Stomach (tissue), 9 donors: ENCODE data around the gene HDGF. TPM values are rescaled to one million over a fixed set of nuclear protein-coding genes. Genes with fewer than 3 reads are reported as not detected.
A peak's percentile ranks its signal among the peaks of the same experiment; 100 is the strongest.

Experiments used
- DNase-seq, 2 donors: peaks; one replicate each; pipeline versions ENCODE4 v3.0.0 to v3.0.0-alpha.2; 2013 to 2019
- H3K27ac ChIP-seq, 5 donors: fragments of 200-600 bp in 4 of 5; sonication (generic) in 4 of 5; one replicate each; pipeline ENCODE4 v1.5.1; 2013 to 2019; ENCODE audit warnings: mild to moderate bottlenecking in 1 of 5, moderate library complexity in 1 of 5
- H3K27me3 ChIP-seq, 3 donors: fragments of 200-600 bp; sonication (generic); one replicate each; pipeline ENCODE4 v1.5.1; 2017 to 2019; ENCODE audit warnings: mixed run types in 1 of 3
- H3K36me3 ChIP-seq, 4 donors: fragments of 200-600 bp; sonication (generic); 1 replicate in 3 of 4; 2 replicates in 1 of 4; pipeline ENCODE4 v1.5.1; 2016 to 2019
- H3K4me1 ChIP-seq, 4 donors: fragments of 200-600 bp; sonication (generic); one replicate each; pipeline ENCODE4 v1.5.1; 2016 to 2019
- H3K4me3 ChIP-seq, 4 donors: fragments of 200-600 bp; sonication (generic) in 3 of 4; one replicate each; pipeline ENCODE4 v1.5.1; 2016 to 2019; ENCODE audit warnings: mild to moderate bottlenecking in 1 of 4
- H3K9me3 ChIP-seq, 4 donors: fragments of 200-600 bp; sonication (generic); one replicate each; pipeline ENCODE4 v1.5.1; 2016 to 2019
- EP300 ChIP-seq: sonication (generic); formaldehyde crosslinking; IDR thresholded peaks from one replicate; pipeline ENCODE4 v1.6.1; 2017; ENCODE audit warnings: antibody characterized with exemption
- POLR2A ChIP-seq, 4 donors: fragments of 450-650 bp; IDR thresholded peaks; one replicate each; pipeline ENCODE4 v1.6.1; 2016; ENCODE audit warnings: antibody characterized with exemption in 4 of 4, control low read depth in 2 of 4, mild to moderate bottlenecking in 1 of 4, moderate library complexity in 1 of 4
- POLR2AphosphoS5 ChIP-seq, 3 donors: sonication (generic); formaldehyde crosslinking; IDR thresholded peaks; one replicate each; pipeline ENCODE4 v1.6.1; 2016; ENCODE audit warnings: antibody characterized with exemption in 3 of 3
- WGBS, 5 donors: extraction: QIAGEN DNeasy Blood & Tissue Kit in 3 of 5; methylation state at CpG; one replicate each; pipeline versions ENCODE4 v1.1.5 to v1.1.7; 2013 to 2018; 5-methylcytosine and 5-hydroxymethylcytosine counted together
- intact Hi-C: fragments of 100-400 bp; cut with DNase I; formaldehyde crosslinking; loops from one replicate; pipeline ENCODE4 v1.15.1; 2023; ENCODE audit warnings: low total_unique reads
- polyA plus RNA-seq, 3 donors: library from polyadenylated mRNA; stranded (reverse); fragments of 200-250 nt; gene quantifications; one replicate each; pipeline ENCODE4 v1.2.3, GENCODE V29; 2013
- total RNA-seq, 5 donors: library from RNA; depleted of rRNA; stranded (reverse); fragments of >200 nt; gene quantifications; one replicate each; pipeline versions ENCODE4 v1.1.0 to v1.2.3, GENCODE V29; 2014 to 2016
- TF ChIP-seq, protein P1 (sequence below), 7 experiments: fragments of 450-650 bp in 4 of 7; fragments of 200-600 bp in 3 of 7; sonication (generic) in 3 of 7; IDR thresholded peaks; one replicate each; pipeline ENCODE4 v1.5.1; 2016 to 2019; ENCODE audit warnings: antibody characterized with exemption in 7 of 7, control low read depth in 2 of 7, mild to moderate bottlenecking in 1 of 7
- donor health status: healthy with polysubstance abuse.
- donor health status: Bipolar disorder and iron deficiency.
- donor health status: healthy.

Gene HDGF
- total and polyA plus RNA-seq, 8 donors = 81.7 to 214 (median 161) TPM

DNA sequence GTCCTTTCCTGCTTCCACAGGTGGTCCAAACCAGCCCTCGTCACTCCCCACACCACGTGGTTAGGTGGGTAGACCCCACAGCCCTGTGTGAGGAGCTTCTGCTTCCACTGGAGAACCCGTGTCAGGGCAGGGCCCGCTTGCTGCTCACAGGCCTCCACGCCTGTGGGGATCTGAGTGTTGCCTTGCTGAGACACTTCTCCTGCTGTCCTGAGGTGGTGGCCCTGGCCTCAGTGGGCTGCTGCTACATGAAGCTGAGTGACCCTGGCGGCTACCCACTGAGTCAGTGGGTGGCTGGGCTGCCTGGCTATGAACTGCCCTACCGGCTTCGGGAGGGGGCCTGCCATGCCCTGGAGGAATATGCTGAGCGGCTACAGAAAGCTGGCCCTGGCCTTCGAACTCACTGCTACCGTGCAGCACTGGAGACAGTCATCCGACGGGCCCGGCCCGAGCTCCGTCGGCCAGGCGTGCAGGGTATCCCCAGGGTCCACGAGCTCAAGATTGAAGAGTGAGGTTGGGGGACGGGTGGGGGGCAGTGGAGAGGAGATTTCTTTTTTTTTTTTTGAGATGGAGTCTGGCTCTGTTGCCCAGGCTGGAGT is 17.4 kb downstream of the HDGF start:
- Histone ChIP-seq H3K27me3 (no peaks in the 10 kb centered on the region), H3K36me3 (peaks cover 23 to 66% (median 61%) of the 10 kb centered on the region in 4 donors), H3K4me1 (peaks cover 6 to 21% (median 15%) of the 10 kb centered on the region in 4 donors), H3K9me3 (no peaks in the 10 kb centered on the region), H3K4me3 (no peak overlapping the region), H3K27ac (no peak overlapping the region)
- intact Hi-C loops = no loop called here
- TF ChIP-seq, protein P1, sequence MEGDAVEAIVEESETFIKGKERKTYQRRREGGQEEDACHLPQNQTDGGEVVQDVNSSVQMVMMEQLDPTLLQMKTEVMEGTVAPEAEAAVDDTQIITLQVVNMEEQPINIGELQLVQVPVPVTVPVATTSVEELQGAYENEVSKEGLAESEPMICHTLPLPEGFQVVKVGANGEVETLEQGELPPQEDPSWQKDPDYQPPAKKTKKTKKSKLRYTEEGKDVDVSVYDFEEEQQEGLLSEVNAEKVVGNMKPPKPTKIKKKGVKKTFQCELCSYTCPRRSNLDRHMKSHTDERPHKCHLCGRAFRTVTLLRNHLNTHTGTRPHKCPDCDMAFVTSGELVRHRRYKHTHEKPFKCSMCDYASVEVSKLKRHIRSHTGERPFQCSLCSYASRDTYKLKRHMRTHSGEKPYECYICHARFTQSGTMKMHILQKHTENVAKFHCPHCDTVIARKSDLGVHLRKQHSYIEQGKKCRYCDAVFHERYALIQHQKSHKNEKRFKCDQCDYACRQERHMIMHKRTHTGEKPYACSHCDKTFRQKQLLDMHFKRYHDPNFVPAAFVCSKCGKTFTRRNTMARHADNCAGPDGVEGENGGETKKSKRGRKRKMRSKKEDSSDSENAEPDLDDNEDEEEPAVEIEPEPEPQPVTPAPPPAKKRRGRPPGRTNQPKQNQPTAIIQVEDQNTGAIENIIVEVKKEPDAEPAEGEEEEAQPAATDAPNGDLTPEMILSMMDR (IDR thresholded peaks at IDR 0.05) = no peak
- no peak for DNase-seq
- WGBS, 5 donors = 87 to 95% (median 94%) methylated on average over 17 to 20 of the region's 20 CpGs

DNA sequence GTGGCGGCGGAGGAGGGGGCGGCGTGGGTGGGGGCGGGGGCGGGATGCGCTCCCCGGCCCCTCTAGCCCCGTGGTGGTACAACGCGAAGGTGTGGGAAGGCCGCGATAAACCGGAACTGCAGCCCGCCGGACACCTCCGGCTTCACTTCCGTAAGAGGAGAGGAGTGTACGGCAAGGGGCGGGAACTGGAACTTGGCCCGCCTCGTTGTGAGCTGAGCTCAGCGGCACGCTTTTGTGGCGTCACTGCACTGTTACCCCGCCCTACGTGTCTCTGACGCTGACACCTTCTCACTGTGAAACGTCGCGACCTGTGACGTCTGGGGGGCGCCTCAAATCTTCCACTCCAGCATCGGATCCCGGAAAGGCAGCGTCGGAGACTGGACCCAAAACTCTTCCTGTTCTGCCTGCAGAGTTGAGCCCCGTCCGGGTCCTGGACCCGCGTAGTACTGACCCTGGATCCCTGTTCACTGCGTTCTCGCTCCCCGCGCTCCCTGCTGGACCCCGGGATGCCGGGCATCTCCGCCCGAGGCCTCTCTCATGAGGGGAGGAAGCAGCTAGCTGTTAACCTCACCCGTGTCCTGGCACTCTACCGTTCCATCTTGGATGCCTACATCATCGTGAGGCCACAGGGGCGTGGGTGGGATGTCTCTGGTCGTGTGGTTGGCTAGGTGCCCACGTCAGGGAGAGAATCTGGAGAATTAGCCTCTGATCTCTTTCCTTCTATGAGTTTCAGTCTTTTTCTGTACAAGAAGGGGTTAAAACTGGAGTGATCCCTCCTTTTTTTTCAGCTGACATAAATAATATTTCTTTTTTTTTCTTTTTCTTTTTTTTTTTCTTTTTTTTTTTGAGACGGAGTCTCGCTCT is 22.6 kb downstream of the HDGF start, which contains the start of gene ISG20L2:
ISG20L2 (minus strand) TSS at position 168 of the 864 bp plus-strand sequence. CDS start 1,114 bp downstream, outside the sequence.
- Histone ChIP-seq H3K9me3 (no peaks in the 10 kb centered on the region), H3K27me3 (no peaks in the 10 kb centered on the region), H3K36me3 (peaks cover 3 to 41% (median 35%) of the 10 kb centered on the region in 4 donors), H3K27ac (peak within 1 kb of the TSS; percentile 86 to 99 (median 99)), H3K4me1 (peaks cover 36 to 64% (median 57%) of the 10 kb centered on the region in 4 donors), H3K4me3 (peak within 1 kb of the TSS; percentile 67 to 94 (median 78))
- intact Hi-C loops = loop anchor here (5.0 kb wide), 1 partner anchor 37 kb away; no protein-coding TSS in a partner anchor
- WGBS, 5 donors = 1 to 3% (median 2%) methylated on average over 35 to 57 of the region's 57 CpGs
- TF ChIP-seq POLR2A (IDR thresholded peaks at IDR 0.05) = peak in 1 of 4 donors; percentile 7
- TF ChIP-seq EP300 = no peak
- peak; percentile 76 to 86 (median 82) for TF ChIP-seq POLR2AphosphoS5 (IDR thresholded peaks at IDR 0.05)
- DNase-seq = peak; percentile 98 to 99

DNA sequence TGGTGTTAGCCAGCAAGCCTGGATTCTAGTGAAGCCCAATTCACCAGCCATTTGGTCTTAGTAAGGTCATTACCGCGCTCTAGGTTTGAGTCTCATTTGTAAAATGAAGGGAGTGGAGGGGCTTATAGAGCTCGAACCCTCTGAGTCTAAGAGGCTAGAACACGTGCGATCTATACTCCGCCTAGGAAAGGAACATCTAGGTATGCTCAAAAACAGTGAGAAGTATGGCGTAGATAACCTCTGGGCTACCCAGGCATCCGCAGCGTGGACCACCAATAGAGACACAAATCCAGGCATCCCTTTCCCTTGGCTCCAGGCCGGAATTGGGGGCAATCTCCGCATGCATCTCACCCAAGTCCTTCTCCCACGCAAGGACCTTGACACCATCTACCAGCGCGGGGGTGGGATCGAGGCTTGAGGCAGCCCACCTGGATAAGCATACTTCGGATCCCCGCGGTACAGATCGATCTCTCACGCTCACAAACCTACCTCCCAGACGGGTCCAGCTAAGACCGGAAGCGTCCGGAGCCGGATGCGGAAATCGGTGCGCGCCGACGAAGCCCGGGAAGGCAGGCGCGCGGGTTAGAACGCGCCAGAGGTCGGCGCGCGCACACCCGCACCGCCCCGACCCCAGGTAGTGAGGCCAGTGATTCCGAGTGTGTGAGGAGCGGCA is 23.4 kb downstream of the HDGF start, which contains the start of gene METTL25B:
METTL25B (plus strand) TSS at position 544 of the 673 bp plus-strand sequence. CDS start 636 bp downstream, outside the sequence.
- no peaks in the 10 kb centered on the region for H3K27me3 ChIP-seq
- peak within 1 kb of the TSS; percentile 67 to 94 (median 78) for H3K4me3 ChIP-seq
- peak; percentile 16 to 82 (median 80) for TF ChIP-seq POLR2AphosphoS5 (IDR thresholded peaks at IDR 0.05)
- no peak for TF ChIP-seq EP300
- TF ChIP-seq, protein P1 (IDR thresholded peaks at IDR 0.05) = no peak
- peak in 1 of 4 donors; percentile 25 for TF ChIP-seq POLR2A (IDR thresholded peaks at IDR 0.05)
- 0 to 1% (median 1%) methylated on average over 38 to 46 of the region's 46 CpGs for WGBS, 5 donors
- peak within 1 kb of the TSS; percentile 86 to 99 (median 99) for H3K27ac ChIP-seq
- intact Hi-C loops = loop anchor here (5.0 kb wide), 1 partner anchor 36 kb away; no protein-coding TSS in a partner anchor
- H3K9me3 ChIP-seq = no peaks in the 10 kb centered on the region
- peaks cover 11 to 41% (median 35%) of the 10 kb centered on the region in 4 donors for H3K36me3 ChIP-seq
- peak; percentile 85 to 95 for DNase-seq
- H3K4me1 ChIP-seq = peaks cover 36 to 67% (median 60%) of the 10 kb centered on the region in 4 donors

DNA sequence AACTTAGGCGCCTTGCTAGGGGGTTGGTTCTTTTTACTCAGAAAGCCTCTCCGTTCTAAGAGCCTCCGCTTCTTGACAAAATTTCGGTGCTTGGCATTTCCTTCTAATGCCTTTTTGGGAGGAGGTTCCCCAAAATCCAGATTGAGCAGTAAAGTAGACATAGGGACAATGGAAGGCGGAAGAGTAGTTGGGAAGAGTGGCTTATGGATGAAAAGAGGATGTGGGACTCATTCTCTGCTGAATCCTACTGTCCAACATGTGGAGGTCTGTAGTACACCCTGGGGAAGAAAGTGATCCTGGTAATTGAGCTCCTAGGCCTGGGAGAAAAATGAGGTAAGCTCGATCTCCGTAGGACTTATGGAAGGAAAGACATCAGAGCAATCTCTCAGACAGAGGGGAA is 24.0 kb downstream of the HDGF start:
- H3K4me3 ChIP-seq = peak overlapping the region; percentile 67 to 94 (median 78)
- peaks cover 16 to 41% (median 36%) of the 10 kb centered on the region in 4 donors for H3K36me3 ChIP-seq
- TF ChIP-seq POLR2AphosphoS5 (IDR thresholded peaks at IDR 0.05) (no peak), POLR2A (IDR thresholded peaks at IDR 0.05) (no peak), EP300 (no peak)
- TF ChIP-seq, protein P1 (IDR thresholded peaks at IDR 0.05) = no peak
- intact Hi-C loops = loop anchor here (5.0 kb wide), 1 partner anchor 35 kb away; no protein-coding TSS in a partner anchor
- WGBS, 5 donors = 39 to 53% (median 44%) methylated on average over 7 of the region's 7 CpGs
- no peaks in the 10 kb centered on the region for H3K27me3 ChIP-seq
- DNase-seq = no peak
- H3K27ac ChIP-seq = peak overlapping the region in 4 of 5 donors; percentile 98 to 99 (median 99)
- peaks cover 36 to 67% (median 60%) of the 10 kb centered on the region in 4 donors for H3K4me1 ChIP-seq
- H3K9me3 ChIP-seq = no peaks in the 10 kb centered on the region
